IPS-18a (cell line): ENCODE results near the gene CLTA.
A peak's percentile ranks its signal among the peaks of the same experiment; 100 is the strongest.

Experiments used
- H3K27ac ChIP-seq: one replicate; pipeline ENCODE4 v1.5.1; 2013; ENCODE audit warnings: low read length
- H3K27me3 ChIP-seq: one replicate; pipeline ENCODE4 v1.6.1; 2013; ENCODE audit warnings: mild to moderate bottlenecking, low read length; ENCODE audit not compliant: control insufficient read depth, insufficient read depth
- H3K36me3 ChIP-seq: one replicate; pipeline ENCODE4 v1.6.1; 2013; ENCODE audit warnings: low read depth, low read length; ENCODE audit not compliant: control insufficient read depth
- H3K4me1 ChIP-seq: one replicate; pipeline ENCODE4 v1.6.1; 2013; ENCODE audit warnings: low read depth, low read length; ENCODE audit not compliant: control insufficient read depth
- H3K4me3 ChIP-seq: one replicate; pipeline ENCODE4 v1.5.1; 2013; ENCODE audit warnings: low read length
- H3K9ac ChIP-seq: one replicate; pipeline ENCODE4 v1.6.1; 2013; ENCODE audit warnings: mild to moderate bottlenecking, low read length, moderate library complexity
- H3K9me3 ChIP-seq: one replicate; pipeline ENCODE4 v1.6.1; 2013; ENCODE audit warnings: low read depth, low read length; ENCODE audit not compliant: control insufficient read depth

Gene CLTA

GRCh38 chr9:36193023-36193422 is 2.3 kb downstream of the CLTA start:
- no peaks in the 10 kb centered on the region for H3K9me3 ChIP-seq
- H3K27ac ChIP-seq, result no peak overlapping the region
- H3K9ac ChIP-seq, result no peak overlapping the region
- peak overlapping the region; percentile 87 for H3K4me3 ChIP-seq
- peaks cover 4% of the 10 kb centered on the region for H3K27me3 ChIP-seq
- peaks cover 9% of the 10 kb centered on the region for H3K4me1 ChIP-seq
- H3K36me3 ChIP-seq, result peaks cover 12% of the 10 kb centered on the region

DNA sequence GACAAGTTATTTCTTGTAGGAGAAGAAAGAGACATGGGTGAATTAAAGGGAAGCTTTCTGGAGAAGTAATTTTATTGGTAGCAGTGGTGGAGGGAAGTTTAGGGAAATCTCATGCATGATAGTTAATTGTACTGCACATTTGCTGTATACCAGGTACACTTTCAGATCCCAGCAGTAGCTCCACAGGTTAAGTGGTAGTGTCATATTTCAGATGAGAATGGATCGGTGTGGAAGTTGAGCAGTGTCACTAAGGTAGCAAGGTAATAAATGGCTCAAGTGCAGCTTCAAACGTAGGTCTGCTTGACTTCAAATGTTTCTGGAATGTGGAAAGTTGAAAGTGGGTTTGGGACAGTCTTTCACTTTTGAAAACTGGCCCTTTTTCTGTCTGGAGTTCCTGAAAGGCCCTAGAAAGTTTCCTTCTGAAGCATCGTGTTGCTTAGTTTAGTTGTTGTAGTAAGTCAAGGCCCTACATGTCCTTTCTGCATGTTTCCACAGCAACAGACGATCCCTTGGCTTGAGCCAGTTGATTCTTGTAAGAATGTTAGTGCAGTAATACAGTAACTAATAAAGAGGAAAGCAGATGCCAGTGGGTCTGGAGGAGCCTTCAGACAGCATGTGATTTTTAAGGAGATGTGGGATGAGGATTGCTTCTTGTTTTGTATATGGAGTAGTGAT is 3.7 kb downstream of the CLTA start:
- Histone ChIP-seq H3K36me3 (peaks cover 18% of the 10 kb centered on the region), H3K4me1 (peaks cover 9% of the 10 kb centered on the region), H3K9me3 (no peaks in the 10 kb centered on the region), H3K4me3 (no peak overlapping the region), H3K9ac (no peak overlapping the region), H3K27me3 (no peaks in the 10 kb centered on the region), H3K27ac (no peak overlapping the region)

GRCh38 chr9:36204906-36205547 is 14.3 kb downstream of the CLTA start:
- Histone ChIP-seq H3K4me1 (no peaks in the 10 kb centered on the region), H3K9ac (no peak overlapping the region), H3K4me3 (no peak overlapping the region), H3K27ac (no peak overlapping the region), H3K27me3 (no peaks in the 10 kb centered on the region), H3K36me3 (peaks cover 95% of the 10 kb centered on the region), H3K9me3 (no peaks in the 10 kb centered on the region)

GRCh38 chr9:36207016-36207415 is 16.3 kb downstream of the CLTA start:
- Histone ChIP-seq H3K4me1 (no peaks in the 10 kb centered on the region), H3K36me3 (peaks cover 95% of the 10 kb centered on the region), H3K27ac (no peak overlapping the region), H3K4me3 (no peak overlapping the region), H3K9me3 (no peaks in the 10 kb centered on the region), H3K27me3 (no peaks in the 10 kb centered on the region), H3K9ac (no peak overlapping the region)

DNA sequence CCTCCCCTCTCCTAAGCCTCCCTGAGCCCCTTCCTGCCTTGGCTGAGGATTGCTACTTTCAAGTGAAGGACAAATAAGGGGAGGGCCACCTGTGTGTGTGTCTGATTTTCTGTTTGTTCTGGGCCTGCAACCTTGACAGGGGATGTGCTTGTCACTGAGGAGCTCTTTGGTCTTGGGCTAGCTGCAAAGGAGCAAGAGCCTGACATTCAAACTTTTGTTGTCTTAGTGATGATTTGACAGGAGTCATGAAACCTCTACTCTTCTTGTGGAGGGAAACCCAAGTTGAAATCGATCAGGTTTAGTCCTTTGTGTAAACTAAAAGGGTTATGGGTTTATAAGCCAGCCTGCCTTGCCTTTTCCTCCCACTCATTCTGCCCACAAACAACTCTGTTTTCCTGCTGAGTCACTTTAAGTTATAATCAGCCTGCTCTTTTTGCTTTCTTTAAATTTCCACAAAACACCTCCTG is 16.9 kb downstream of the CLTA start:
- Histone ChIP-seq H3K36me3 (peaks cover 95% of the 10 kb centered on the region), H3K4me1 (no peaks in the 10 kb centered on the region), H3K27me3 (no peaks in the 10 kb centered on the region), H3K27ac (no peak overlapping the region), H3K4me3 (no peak overlapping the region), H3K9ac (no peak overlapping the region), H3K9me3 (no peaks in the 10 kb centered on the region)

DNA sequence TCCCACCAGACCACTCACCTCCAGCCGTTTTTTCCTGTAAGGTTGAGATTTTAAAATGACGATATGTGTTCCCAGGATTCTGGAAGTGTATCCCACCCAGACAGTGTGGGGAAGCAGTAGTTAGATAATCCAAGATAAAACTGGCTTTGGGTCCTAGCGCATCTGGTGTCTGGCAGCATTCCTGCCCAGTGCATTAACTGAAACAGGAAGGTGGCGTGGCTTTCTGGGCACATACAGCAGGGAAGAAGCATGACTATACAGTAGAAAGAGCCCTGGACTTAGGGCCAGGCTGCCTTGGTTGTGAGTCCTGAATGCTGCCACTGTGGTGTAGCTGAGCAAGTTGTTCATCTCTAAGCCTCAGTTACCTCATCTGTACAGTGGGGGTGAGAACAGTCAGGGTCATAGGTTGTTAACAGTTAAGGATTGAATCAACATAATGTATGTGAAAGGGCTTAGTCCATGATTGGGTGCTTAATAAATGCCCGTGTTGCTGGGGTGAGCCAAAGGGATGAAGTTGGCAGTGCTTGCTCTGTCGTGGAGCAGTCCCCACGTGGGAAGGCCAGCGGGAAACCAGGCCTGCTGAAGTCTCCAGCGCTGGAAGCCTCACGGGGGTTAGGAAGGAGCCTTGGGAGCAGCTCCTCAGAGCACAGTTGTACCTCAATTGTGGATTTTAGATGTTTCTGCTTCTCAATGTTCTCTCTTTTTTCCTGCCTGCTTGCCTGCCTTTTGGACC is 18.0 kb downstream of the CLTA start:
- Histone ChIP-seq H3K4me3 (no peak overlapping the region), H3K36me3 (peaks cover 96% of the 10 kb centered on the region), H3K9me3 (no peaks in the 10 kb centered on the region), H3K27me3 (no peaks in the 10 kb centered on the region), H3K4me1 (no peaks in the 10 kb centered on the region), H3K9ac (no peak overlapping the region), H3K27ac (no peak overlapping the region)

GRCh38 chr9:36210722-36211121 is 20.0 kb downstream of the CLTA start:
- Histone ChIP-seq H3K36me3 (peaks cover 81% of the 10 kb centered on the region), H3K27ac (no peak overlapping the region), H3K4me1 (no peaks in the 10 kb centered on the region), H3K4me3 (no peak overlapping the region), H3K9me3 (no peaks in the 10 kb centered on the region), H3K27me3 (no peaks in the 10 kb centered on the region), H3K9ac (no peak overlapping the region)

- no peak overlapping the region for H3K9ac ChIP-seq
- no peak overlapping the region for H3K27ac ChIP-seq
- H3K36me3 ChIP-seq, result peaks cover 75% of the 10 kb centered on the region
- no peaks in the 10 kb centered on the region for H3K9me3 ChIP-seq
- H3K4me1 ChIP-seq, result no peaks in the 10 kb centered on the region
- no peak overlapping the region for H3K4me3 ChIP-seq
- H3K27me3 ChIP-seq, result no peaks in the 10 kb centered on the region
Measured at GRCh38 chr9:36211510-36211909, 20.8 kb downstream of the CLTA start.

GRCh38 chr9:36213387-36213786 is 22.7 kb downstream of the CLTA start:
- no peaks in the 10 kb centered on the region for H3K4me1 ChIP-seq
- no peak overlapping the region for H3K9ac ChIP-seq
- no peaks in the 10 kb centered on the region for H3K9me3 ChIP-seq
- H3K27ac ChIP-seq, result no peak overlapping the region
- H3K27me3 ChIP-seq, result no peaks in the 10 kb centered on the region
- H3K36me3 ChIP-seq, result peaks cover 71% of the 10 kb centered on the region
- no peak overlapping the region for H3K4me3 ChIP-seq

- Histone ChIP-seq H3K36me3 (peaks cover 71% of the 10 kb centered on the region), H3K27me3 (no peaks in the 10 kb centered on the region), H3K9me3 (no peaks in the 10 kb centered on the region), H3K4me3 (no peak overlapping the region), H3K27ac (no peak overlapping the region), H3K4me1 (no peaks in the 10 kb centered on the region), H3K9ac (no peak overlapping the region)
Measured at GRCh38 chr9:36213989-36214388, 23.3 kb downstream of the CLTA start.

DNA sequence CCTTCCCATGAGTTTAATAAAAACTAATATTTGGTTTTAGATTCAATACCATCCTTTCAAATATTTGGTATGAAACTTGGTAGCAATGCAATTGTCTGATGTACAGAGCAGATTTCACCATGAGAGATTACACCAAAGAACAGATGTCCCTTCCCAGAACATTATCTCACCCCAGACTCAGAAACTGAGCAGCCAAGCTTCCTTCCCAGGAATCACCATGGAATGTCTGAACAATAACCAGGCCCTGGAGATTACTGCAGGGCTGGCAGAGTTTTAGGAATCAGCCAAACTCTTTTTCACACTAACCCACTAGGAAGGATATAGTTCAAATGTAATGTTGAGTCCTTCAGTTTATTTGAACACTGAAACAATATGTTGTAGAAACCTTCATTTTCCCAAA is 23.9 kb downstream of the CLTA start:
- Histone ChIP-seq H3K36me3 (peaks cover 71% of the 10 kb centered on the region), H3K4me3 (no peak overlapping the region), H3K9me3 (no peaks in the 10 kb centered on the region), H3K27me3 (no peaks in the 10 kb centered on the region), H3K9ac (no peak overlapping the region), H3K4me1 (no peaks in the 10 kb centered on the region), H3K27ac (no peak overlapping the region)
